ENCODE results near the gene SLAMF1.
"Not testable (repeated sequence)": the region's sequence is repeated elsewhere in the genome, so short reads cannot be mapped to it uniquely, and the experiment has no call there.

The SLAMF1 gene, protein sequence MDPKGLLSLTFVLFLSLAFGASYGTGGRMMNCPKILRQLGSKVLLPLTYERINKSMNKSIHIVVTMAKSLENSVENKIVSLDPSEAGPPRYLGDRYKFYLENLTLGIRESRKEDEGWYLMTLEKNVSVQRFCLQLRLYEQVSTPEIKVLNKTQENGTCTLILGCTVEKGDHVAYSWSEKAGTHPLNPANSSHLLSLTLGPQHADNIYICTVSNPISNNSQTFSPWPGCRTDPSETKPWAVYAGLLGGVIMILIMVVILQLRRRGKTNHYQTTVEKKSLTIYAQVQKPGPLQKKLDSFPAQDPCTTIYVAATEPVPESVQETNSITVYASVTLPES

DNA sequence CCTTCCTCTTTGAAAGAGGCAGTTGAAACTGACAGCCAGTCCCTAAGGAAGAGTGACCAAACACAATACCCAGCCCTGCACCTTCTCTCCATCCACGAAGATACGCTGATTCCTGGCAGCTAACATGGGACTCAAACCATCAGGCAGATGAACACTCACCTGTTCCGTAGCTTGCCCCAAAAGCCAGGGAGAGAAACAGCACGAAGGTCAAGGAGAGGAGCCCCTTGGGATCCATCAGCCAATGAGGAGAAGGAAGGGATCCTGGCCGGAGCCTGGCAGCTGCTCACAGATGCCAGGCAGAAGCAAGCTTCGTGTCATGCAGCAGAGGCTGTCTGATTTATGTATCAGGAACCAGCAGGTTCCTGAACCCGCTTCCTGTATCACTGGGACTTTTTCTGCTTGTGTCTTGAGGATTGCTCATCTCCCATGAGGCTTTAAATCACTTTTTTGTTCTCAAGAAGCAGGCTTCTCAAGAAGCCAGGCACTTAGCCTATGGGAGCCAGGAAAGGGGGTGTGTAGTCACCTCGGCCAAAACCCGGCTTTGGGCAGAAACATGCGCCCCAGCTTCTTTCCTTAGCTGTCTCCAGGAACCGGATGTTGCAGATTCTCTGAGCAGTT, at the start of gene SLAMF1:
TSS of gene SLAMF1 (minus strand) at position 334 of the 618 bp plus-strand sequence. CDS start at position 235, 99 bp downstream.
- peak in 1 of 2 experiments; percentile 50 for DNase-seq (ENCODE audit: low read depth in 2 of 2)

DNA sequence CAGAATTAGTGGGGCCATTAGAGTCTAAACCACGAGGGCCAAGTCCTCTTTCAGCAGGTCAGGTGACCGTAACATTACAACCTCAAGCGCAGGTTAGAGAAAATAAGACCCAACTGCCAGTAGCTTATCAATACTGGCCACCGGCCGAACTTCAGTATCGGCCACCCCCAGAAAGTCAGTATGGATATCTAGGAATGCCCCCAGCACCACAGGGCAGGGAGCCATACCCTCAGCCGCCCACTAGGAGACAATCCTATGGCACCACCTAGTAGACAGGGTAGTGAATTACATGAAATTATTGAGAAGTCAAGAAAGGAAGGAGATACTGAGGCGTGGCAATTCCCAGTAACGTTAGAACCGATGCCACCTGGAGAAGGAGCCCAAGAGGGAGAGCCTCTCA, 45.5 kb upstream of the SLAMF1 start:
- not testable (repeated sequence) for DNase-seq (ENCODE audit: low read depth in 2 of 2)

DNA sequence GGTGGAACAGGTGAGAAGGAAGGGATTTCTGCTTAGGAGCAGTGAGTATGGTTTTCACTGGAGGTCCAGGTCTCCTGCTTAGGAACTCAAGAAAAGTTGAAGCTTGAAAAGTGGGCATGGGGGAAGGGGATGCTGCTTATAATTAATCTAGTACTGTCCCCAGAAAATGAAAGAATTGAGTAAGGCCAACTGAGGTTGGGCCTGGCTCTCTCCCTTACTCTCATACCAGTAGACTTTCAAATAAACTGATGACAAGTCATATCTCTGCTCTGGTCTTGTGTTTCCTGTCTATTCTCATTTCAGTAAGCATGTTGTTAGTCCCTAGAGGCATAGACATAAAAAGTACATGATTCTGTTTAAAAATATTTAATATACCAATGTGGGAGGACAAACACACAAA, 38.4 kb upstream of the SLAMF1 start:
- DNase-seq (ENCODE audit: low read depth in 2 of 2) = no peak

DNA sequence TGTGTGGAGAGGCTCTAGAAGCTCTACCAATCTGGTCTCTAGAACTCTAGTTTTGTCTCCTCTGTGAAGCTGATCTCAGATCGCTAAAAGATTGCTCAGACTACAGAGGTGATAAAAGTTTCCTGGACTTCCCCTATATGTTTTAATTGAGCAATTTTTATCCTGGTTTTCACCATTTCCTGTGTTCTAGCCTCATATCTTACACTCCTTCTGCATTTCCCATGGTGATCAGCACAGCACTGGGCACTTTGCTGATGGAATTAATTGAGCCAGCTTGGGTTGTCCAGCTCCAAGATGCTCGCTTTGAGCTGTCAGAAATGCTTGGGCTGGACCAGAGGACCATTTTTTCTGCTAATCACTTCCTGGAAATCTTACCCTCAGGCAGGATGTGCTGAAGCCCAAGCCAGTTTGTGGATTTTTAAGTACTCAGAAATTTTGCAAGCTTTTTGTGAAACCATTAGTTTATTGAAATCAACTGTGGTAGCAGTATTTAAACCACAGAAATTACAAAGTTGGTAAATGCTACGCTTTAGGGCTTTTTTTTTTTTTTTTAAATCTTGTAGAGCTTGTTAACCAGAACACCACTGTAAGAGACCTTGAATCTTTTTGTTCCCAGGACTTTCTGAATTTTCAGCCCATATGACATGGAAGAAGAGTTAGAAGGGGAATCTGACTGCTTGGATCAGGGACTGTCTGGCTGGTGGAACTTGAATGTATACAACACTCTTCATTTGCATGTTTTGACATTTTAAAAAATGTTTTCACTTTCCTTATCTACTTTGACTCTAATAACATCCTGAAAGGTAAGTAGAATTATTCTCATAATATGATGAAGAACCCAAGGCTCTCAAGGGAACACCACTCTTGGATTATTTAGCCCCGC, 36.4 kb upstream of the SLAMF1 start:
- DNase-seq (ENCODE audit: low read depth in 2 of 2) = no peak

DNA sequence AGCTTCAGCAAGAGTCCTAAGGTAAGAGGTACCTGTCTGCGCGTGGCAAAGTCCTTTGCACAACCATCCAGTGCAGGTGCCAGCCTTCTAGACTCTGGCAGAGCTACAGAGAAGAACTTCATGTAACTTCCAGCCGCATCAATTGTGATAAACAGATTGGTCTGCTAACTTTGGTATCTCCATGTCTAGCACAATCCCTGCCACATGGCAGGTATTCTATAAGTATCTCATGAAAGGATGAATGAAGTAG, 35.0 kb upstream of the SLAMF1 start:
- DNase-seq (ENCODE audit: low read depth in 2 of 2) = no peak

DNA sequence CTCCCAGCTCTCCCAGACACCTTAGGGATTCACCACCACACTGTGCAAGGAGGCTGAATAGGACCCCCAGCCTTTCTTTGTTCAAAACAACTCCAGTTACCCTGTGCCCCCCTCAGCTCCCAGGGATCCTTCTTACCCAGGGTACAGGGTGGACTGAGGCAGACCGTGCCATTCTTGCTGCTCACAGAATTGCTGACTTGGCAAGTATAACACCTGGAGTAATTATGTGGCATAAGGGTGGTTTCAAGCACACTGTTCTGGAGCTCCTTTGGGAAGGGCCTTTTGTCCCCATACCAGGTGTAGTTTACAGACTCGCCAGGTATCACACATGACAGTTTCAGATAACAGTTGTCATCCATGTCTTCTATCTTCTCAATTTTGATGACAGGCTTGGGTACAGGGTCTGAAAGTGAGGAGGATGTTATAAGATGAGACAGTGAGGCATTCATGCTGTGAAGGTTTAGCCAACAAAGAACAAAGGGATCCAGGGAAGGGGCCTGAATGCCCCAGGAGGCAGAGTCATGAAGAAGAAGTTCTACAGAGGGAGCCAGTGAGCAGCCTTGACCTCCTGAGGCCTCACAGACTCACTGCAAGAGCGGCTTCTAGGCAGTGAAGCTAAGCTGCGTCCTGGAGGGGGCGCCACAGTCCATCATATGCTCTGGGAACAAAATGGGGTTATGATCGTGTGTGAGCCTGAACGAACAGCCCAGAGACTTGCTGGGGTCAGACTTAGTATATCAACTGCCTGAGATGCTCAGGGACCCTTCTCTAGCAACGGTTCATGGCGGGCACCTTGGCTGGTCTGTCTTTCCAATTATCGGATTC, 34.4 kb upstream of the SLAMF1 start:
- peak; percentile 71 to 79 for DNase-seq (ENCODE audit: low read depth in 2 of 2)

DNA sequence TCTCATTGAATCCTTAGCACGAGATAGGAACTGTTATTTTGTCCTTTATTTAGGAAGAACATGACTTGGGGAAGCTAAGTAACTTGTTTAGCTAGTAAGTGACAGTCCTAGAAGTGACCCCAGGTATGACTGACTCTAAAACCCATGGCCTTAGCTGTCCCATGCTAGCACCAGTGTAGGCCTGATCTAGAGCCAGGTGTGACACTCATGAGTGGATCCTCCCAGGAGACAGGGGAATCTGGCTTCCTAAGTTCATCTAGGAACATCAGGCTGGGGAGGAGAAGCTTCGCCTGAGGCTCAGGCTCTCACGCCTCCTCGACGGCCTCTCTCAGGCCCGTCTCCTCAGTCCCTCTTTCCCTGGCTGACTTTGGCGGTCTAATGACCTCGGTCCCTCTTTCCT, 33.6 kb upstream of the SLAMF1 start:
- no peak for DNase-seq (ENCODE audit: low read depth in 2 of 2)

DNA sequence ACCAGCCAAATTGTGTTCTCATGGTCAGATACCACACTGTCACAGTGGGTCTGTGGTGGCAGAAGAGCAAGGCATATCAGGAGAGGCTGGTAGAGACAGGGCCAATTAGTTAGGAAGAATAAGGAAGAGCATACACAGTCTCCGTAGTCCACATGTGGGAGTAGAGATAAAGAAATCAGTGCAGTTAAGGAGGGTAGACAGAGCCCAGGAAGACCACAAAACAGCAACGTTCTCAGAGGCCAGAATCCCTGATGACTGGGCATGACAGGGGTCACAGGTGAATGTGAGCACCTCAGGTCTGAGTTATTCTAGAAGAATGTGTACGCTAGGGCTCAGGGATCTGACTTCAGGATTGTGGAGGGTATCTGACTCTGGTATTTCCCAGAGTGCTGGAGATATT, 33.0 kb upstream of the SLAMF1 start:
- no peak for DNase-seq (ENCODE audit: low read depth in 2 of 2)

DNA sequence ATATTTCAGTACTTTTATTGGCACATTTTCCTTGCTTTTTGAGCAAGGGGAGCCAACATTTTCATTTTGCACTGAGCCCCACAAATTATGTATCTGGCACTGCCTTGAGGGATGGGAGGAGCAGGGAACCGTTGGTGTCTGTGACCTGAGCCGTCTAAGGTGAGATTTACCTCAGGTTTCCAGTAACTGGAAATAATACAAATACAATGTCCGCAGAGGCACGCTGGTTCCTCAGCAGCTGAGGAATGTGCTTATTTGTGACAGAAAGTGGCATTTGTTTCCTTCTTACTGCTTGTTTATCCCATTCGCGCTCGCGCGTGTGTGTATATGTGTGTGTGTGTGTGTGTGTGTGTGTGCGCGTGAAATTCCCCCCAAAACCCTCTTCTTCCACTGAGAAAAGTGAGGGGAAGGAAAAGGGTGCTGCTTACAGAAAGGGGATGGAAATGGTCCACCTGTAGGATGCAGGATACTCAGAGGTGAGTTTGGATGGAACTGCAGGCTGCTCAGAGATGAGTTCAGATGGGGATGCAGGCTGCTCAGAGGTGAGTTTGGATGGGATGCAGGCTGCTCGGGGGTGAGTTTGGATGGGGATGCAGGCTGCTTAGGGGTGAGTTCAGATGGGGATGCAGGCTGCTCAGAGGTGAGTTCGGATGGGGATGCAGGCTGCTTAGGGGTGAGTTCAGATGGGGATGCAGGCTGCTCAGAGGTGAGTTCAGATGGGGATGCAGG, 30.2 kb upstream of the SLAMF1 start:
- DNase-seq (ENCODE audit: low read depth in 2 of 2) = no peak

DNA sequence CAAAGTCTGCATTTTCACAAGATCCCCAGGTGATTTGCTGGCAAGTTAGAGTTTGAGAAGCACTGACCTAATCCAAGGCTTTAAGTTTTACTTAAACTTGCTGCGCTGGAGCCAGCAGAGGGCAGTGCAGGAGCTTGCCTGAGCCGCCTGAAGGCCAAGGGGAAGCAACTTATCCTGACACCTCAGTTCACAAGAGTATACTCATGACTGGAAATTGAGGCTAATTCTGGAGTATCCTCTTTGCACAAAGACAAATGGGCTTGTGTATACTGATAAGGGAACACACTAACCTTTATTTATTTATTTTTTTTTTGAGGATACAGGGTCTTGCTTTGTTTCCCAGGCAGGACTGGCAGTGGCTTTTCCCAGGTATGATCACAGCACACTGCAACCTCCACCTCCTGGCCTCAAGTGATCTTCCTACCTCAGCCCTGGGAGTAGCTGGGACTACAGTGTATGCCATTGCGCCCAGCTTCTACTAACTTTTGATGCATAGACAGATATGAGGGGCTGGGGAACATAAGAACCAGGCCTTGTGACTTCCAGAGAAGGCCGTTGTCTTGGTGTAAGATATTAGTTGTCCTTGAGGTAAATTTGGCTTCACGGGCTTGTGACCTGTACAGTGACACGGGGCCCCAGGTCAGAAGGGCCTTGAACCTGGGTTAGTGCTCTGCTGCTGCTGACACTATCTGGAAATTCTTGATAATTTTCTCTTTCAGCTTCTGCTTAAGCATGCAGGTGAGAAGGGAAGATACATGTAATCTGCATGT, 29.0 kb upstream of the SLAMF1 start:
- peak; percentile 43 to 68 for DNase-seq (ENCODE audit: low read depth in 2 of 2)

DNA sequence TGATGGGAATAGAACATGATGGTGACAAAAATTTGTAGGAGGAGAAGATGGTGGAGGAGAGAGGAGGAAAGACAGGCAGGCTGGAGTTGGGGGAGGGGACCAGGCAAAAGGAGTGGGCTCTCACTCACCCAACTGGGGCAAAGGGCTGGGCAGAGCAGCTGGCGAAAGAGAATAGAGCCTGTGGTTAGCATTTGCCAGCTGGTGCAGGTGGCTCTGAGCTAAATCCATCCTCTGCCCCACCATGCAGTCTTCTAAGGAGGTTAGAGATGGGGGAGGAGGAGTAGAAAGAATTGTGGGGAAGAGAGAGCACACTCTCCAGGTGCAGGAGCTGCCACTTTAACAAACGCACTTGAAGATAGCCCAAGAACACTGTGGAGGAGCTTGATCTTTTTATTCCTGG, 27.6 kb upstream of the SLAMF1 start:
- DNase-seq (ENCODE audit: low read depth in 2 of 2) = no peak

DNA sequence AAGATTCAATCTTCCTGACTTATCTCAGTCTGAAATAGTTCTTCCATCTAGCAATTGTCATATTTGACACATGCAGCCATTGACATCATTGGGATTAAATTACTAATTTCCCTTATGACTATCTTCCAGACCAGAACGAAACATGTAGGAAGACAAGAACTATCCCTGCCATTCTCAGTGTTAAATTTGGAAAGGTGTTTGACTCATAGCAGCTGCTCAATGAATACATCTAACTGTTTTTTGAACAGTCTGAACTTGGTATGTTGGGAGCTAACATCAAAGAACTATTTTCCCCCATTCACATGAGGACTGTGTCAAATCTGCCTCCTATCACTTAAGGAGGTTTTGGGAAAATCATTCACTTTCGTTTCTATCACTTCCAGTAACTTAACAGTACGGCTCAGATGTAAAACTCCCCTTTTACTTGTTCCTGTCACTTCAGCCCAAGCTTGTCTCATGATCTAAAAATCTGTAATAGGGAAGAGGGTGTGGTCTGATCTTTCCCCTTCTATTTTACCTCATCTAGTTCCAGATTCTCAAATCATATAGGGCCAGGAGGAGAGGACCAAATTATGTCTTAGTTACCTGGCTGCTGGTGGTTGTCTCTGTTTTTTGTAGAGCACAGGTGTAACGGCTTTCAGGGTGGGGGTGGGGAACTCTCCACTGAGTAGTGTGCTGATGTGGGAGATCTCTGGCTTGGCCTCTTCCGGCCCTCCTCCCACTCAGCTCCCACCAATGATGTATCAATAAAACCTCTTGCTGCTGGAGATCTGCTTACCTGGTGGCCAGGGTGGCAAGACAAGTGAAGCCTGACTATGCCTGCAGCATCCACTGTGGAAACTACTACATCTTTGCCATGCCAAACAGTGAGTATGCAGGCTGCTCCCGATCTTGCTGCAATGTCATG, 26.2 kb upstream of the SLAMF1 start:
- no peak for DNase-seq (ENCODE audit: low read depth in 2 of 2)

DNA sequence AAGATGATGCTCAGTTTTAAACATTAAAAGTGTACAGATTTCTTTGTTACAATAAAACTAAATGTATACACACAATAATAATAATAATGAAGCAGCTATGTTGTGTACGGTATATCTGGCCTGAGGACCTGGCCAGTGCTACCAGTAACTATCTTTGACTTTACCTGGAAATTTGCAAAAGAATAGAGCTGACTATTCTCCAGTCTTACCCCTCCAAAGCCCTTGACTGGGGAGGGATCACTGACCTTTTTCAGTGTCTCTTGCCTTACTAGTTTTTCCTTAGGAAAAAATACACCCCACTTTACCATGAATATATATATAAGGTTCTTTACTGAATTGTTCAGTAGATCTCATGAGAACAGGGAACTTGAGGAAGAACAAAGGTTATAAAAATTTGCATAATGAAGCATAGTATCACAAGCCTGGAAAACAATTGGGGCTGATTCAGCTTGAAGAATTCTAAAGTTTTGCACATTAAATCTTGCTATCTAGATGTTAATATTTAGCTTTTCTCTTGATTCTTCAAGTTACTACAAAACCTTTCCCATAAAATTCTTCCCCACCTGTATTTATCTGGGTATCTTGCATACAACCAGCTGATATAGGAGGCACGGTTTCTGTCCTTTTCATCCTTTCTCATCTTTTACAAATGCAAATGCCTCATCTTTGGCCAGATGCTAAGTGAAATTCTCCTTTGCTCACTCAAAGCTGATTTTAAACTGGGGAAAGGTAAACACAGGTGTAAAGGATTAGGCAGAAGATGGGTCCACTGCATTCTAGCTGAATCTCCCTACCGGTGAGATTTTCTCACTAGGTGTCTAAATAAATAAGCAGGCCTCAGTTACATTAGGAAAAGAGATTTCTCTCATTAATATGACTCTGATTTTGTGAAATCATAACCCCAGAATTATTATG, 25.0 kb upstream of the SLAMF1 start:
- DNase-seq (ENCODE audit: low read depth in 2 of 2) = no peak

DNA sequence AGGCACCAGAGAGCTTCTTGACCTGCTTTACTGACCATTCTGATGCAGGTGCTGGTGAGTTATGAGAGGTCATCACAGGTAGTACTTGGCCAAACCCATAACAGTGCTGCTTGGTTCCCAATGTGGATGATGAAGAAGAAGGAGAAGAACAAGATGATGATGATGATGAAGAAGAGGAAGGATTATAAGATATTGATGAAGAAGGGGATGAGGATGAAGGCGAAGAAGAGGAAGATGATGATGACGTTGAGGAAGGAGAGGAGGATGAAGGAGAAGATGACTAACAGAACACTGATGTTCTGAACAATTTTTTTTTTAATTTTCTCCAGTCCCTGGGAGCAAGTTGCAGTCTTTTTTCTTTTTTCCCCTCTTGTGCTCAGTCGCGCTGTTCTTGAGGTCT, 23.9 kb upstream of the SLAMF1 start:
- no peak for DNase-seq (ENCODE audit: low read depth in 2 of 2)

DNA sequence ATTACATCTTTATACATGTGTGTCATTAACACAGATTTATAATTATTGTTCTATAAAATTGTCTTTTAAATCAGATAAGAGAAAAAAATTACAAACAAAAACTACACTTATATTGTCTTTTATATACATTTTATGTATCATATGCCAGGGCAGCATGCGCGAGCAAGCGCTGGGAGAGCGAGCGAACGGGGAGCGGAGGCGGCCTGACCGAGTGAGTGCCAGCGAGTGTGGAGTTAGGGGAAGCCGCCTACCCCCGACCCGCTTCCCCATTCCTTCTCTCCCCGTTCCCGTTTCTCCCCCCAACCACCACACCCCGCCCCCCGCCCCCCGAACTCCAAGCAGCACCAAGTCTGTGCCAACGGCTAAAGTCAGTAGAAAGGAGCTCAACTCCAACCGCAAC, 23.0 kb upstream of the SLAMF1 start:
- DNase-seq (ENCODE audit: low read depth in 2 of 2) = no peak

DNA sequence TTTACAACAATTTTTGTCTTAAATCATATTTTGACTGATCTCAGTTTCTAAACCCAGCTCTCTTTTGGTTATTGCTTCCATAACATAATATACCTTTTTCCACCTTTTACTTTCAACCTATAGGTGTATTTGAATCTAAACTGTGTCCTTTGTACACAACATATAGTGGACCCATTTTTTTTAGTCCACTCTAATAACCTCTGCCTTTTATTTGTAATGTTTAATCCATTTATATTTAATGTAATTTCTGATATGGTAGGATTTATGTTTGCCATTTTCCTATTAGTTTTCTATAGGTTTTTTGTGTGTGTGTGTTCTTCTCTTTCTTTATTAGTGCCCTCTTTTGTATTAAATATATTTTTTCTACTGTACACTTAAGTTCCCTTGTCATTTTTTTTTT, 22.4 kb upstream of the SLAMF1 start:
- no peak for DNase-seq (ENCODE audit: low read depth in 2 of 2)

DNA sequence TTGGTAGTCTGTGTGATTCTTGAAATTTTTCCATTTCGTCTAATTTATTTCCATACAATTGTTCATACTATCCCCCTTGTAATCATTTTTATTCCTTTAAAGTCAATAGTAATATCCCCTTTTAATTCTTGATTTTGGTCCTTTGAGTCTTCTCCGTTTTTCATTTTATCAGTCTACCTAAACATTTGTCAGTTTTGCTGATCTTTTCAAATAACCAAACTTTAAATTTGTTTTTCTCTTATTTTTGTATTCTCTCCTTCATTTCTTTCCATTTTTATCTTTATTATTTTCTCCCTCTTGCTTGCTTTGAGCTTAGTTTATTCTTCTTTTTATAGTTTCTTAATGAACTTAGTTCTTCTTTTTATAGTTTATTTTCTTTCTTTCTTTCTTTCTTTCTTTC, 21.1 kb upstream of the SLAMF1 start:
- no peak for DNase-seq (ENCODE audit: low read depth in 2 of 2)

DNA sequence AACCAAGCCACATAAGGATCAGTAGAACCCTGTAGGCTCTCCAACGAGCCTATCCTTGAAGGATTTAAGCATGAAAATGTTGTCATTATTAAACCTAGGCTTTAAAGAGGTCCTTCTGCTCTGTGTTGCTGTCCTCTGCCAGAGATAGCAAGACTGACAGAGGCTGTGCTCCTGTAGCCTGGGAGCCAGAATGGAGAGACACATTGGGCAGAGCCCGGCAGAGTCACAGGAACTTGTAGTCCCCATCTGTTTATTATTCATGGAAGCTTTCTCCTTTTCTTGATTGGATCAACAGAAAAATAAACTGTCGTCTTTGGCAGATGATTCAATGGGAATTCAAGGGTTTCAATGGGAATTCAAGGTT, 19.2 kb upstream of the SLAMF1 start:
- no peak for DNase-seq (ENCODE audit: low read depth in 2 of 2)

All from stimulated activated CD4-positive, alpha-beta T cell treated with anti-CD3 and anti-CD28 coated beads, Interleukin-12 subunit alpha, Interleukin-12 subunit beta, amount 100 ng/mL, for 24 hours (primary cell).